IPS-18c (cell line): Measurements from ENCODE around the gene PYGB.
"Not testable (repeated sequence)": the region's sequence is repeated elsewhere in the genome, so short reads cannot be mapped to it uniquely, and the experiment has no call there.

ENCODE experiments used
- H3K4me3 ChIP-seq: 2 replicates; pipeline ENCODE4 v1.7.0; 2013; ENCODE audit warnings: low read depth, mild to moderate bottlenecking, low read length, moderate library complexity; ENCODE audit not compliant: insufficient read depth
- H3K9me3 ChIP-seq: one replicate; pipeline ENCODE4 v1.6.1; 2013; ENCODE audit warnings: mild to moderate bottlenecking, low read length, moderate library complexity; ENCODE audit not compliant: control insufficient read depth, insufficient read depth

The PYGB gene

DNA sequence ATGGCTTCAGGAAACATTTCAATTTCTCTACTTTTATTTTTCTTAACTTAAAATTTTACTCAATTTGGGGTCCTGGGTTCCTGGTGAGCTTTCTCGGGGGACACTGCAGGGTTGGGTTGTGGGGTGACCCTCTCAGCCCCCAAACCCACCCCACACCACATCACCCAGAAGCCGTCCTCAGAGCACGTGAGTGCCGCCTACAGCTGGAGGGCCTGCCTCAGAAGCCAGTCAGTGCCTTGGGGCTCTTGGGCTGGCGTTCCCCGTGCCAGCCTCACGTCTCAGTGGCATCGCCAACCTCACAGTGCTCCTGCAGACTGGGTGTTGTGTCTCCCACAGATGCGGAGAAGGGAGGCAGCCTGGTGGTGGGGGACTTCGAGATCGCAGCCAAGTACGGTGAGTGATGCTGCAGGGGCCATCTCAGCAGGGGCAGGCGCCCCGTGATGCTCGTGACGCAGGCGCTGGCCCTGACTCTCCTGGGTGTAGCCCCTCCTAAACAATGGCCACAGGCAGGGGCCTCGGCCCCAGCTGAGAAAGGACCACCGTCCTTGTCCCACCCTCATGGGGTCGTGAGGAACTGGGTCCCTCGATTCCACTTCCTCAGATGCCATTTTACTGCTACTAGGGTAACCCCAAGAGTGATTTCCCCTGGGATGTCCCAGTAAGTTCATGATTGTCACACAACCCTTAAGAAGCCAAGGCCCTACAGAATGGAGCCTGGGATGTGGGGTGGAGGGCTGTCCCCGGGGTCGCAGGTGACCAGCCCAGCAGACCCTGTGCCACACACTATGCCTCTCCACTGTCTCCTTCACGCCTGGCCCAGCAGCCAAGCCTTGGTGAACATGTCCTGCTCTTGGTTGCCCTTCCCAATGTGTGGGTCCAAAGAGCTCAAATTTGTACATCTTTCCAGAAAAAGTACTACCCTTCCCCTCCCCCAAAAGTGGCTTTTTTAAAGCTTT, 23.8 kb upstream of the PYGB start:
- Histone ChIP-seq H3K4me3 (no peak overlapping the region), H3K9me3 (no peaks in the 10 kb centered on the region)

- Histone ChIP-seq H3K9me3 (no peaks in the 10 kb centered on the region), H3K4me3 (no peak overlapping the region)
Measured at GRCh38 chr20:25224941-25225340, 22.9 kb upstream of the PYGB start.

GRCh38 chr20:25225642-25226432, 22.0 kb upstream of the PYGB start:
- Histone ChIP-seq H3K4me3 (no peak overlapping the region), H3K9me3 (no peaks in the 10 kb centered on the region)

DNA sequence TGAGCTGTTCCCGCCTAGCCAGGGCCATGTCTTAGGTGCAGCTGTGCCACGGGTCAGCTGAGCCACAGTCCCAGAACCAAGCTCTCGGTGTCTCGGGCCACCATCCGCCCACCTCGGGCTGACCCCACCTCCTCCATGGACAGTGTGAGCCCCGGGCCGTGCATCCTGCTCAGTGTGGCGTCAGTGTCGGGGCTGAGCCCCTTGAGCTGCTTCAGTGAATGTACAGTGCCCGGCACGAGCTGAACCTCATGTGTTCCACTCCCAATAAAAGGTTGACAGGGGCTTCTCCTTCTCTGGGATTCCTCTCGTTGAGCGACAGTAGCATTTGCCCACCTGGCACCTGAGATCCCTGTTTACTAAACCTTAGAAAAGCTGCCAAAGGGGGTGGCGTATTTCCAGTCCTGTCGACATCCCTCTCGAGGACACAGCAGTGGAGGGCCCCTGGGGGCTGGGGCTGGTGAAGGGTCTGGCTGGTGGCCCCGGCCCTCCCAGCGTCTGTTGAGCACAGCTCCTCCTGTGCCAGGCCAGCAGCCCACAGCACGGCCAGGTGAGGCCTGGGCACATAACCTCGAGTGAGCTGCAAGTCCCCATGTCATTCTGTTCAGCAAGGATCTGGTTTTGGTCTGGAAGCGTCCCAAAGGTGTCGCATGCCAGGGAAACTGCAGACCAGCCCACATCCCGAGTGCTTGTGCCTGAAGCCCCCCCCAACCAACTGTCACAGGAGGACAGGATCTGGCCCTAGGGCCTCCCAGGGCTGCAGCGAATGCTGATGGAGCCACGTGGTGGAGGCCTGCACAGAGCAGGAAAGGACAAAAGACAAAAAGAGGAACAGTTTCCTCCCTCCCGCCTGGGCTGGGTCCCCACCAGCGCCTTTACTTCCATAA, 21.2 kb upstream of the PYGB start:
- Histone ChIP-seq H3K4me3 (no peak overlapping the region), H3K9me3 (no peaks in the 10 kb centered on the region)

GRCh38 chr20:25227317-25227831, 20.5 kb upstream of the PYGB start:
- Histone ChIP-seq H3K4me3 (no peak overlapping the region), H3K9me3 (no peaks in the 10 kb centered on the region)

- no peak overlapping the region for H3K4me3 ChIP-seq
Measured at GRCh38 chr20:25229486-25230165, 18.3 kb upstream of the PYGB start.

GRCh38 chr20:25230166-25230831, 17.6 kb upstream of the PYGB start:
- H3K4me3 ChIP-seq: no peak overlapping the region
- H3K9me3 ChIP-seq: no peaks in the 10 kb centered on the region

More at GRCh38 chr20:25229486-25230165, 18.3 kb upstream of the PYGB start:
- no peaks in the 10 kb centered on the region for H3K9me3 ChIP-seq

GRCh38 chr20:25233016-25233772, 14.7 kb upstream of the PYGB start:
- no peaks in the 10 kb centered on the region for H3K9me3 ChIP-seq
- H3K4me3 ChIP-seq: no peak overlapping the region

- not testable (repeated sequence) for H3K4me3 ChIP-seq, H3K9me3 ChIP-seq
Measured at GRCh38 chr20:25234009-25234849, 13.7 kb upstream of the PYGB start.

- no peak overlapping the region for H3K4me3 ChIP-seq
- H3K9me3 ChIP-seq: no peaks in the 10 kb centered on the region
Measured at GRCh38 chr20:25236450-25237304, 11.2 kb upstream of the PYGB start.

DNA sequence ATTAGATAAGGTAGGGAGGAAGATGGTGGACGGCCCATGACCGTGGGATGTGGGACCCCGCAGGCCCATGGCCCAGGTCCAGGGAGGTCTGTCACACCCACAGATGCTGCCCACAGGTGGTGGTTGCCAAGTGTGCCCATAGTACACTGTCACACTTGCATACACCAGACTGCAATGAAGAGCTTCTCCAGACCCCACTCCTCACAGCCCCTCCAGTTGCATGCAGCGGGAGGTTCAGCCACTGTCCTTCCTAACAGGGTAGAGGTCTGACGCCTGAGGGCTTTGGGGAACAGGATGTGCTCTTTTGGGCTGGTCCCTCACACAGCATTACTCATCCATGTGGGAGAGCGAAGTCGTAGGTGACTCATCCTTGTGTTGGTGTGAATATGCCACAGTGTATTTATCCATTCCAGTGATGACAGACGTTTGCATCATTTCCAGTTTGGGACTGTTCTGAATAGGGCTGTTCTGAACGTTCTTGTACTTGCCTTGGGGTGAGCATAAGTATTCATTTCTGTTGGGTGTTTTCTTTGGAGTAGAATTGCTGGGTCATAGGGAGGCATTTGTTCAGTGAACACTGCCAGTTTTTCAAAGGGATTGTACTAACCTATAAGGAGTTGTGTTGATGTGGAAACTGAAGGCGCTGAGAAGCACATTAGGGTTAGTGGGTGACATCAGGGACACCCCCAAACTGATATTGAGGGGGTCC, 10.1 kb upstream of the PYGB start:
- Histone ChIP-seq H3K4me3 (no peak overlapping the region), H3K9me3 (no peaks in the 10 kb centered on the region)

GRCh38 chr20:25238319-25239037, 9.4 kb upstream of the PYGB start:
- no peak overlapping the region for H3K4me3 ChIP-seq
- no peaks in the 10 kb centered on the region for H3K9me3 ChIP-seq
